Prostate gland (tissue), 2 donors: ENCODE measurements around the gene PDS5B. TPM values are rescaled to one million over a fixed set of nuclear protein-coding genes. Genes with fewer than 3 reads are reported as not detected.
"Not testable (repeated sequence)": the region's sequence is repeated elsewhere in the genome, so short reads cannot be mapped to it uniquely, and the experiment has no call there.

Source experiments
- DNase-seq: peaks from one replicate; pipeline ENCODE4 v3.0.0-alpha.2; 2019; ENCODE audit warnings: low spot score
- H3K27ac ChIP-seq, 2 donors: fragments of 200-600 bp; sonication (generic); 2 replicates each; pipeline ENCODE4 v1.5.1; 2017 to 2019
- H3K27me3 ChIP-seq: fragments of 200-600 bp; sonication (generic); replicated peaks from 2 replicates; pipeline ENCODE4 v1.5.1; 2019; ENCODE audit not compliant: insufficient read depth
- H3K36me3 ChIP-seq, 2 donors: fragments of 200-600 bp; sonication (generic); 1 replicate in 1 of 2; 2 replicates in 1 of 2; pipeline versions ENCODE4 v1.5.1 to v1.8.1; 2017 to 2019
- H3K4me1 ChIP-seq: fragments of 200-600 bp; sonication (generic); replicated peaks from 2 replicates; pipeline ENCODE4 v1.5.1; 2019
- H3K4me3 ChIP-seq, 2 donors: fragments of 200-600 bp; sonication (generic); 2 replicates each; pipeline ENCODE4 v1.5.1; 2017 to 2019
- H3K9me3 ChIP-seq: fragments of 200-600 bp; sonication (generic); 2 replicates; pipeline ENCODE4 v1.5.1; 2017
- POLR2A ChIP-seq: fragments of 450-650 bp; IDR thresholded peaks from one replicate; pipeline ENCODE4 v1.6.1; 2016; ENCODE audit warnings: antibody characterized with exemption, mild to moderate bottlenecking
- POLR2AphosphoS5 ChIP-seq: sonication (generic); formaldehyde crosslinking; IDR thresholded peaks from one replicate; pipeline ENCODE4 v1.6.1; 2017; ENCODE audit warnings: antibody characterized with exemption
- WGBS: methylation state at CpG from one replicate; pipeline ENCODE4 v1.1.5; 2018; 5-methylcytosine and 5-hydroxymethylcytosine counted together
- intact Hi-C: fragments of 100-400 bp; cut with DNase I; formaldehyde crosslinking; loops from one replicate; pipeline ENCODE4 v1.14.2; 2022
- small RNA-seq, 2 donors: library from RNA; depleted of rRNA; stranded (forward); fragments of <200 nt; gene quantifications; one replicate each; pipeline ENCODE3, GENCODE V24; 2016
- total RNA-seq, 2 donors: library from RNA; depleted of rRNA; stranded (reverse); fragments of >200 nt; gene quantifications; one replicate each; pipeline ENCODE4 v1.1.0, GENCODE V29; 2016
- TF ChIP-seq, protein P1 (sequence below), 4 experiments: fragments of 200-600 bp in 2 of 4; fragments of 450-650 bp in 2 of 4; sonication (generic) in 2 of 4; IDR thresholded peaks; 1 replicate in 3 of 4; 2 replicates in 1 of 4; pipeline ENCODE4 v1.5.1; 2016 to 2019; ENCODE audit warnings: antibody characterized with exemption in 4 of 4, mild to moderate bottlenecking in 2 of 4, moderate library complexity in 2 of 4

The PDS5B gene
- total RNA-seq, 2 donors from 2014 or later, result 37.0 to 63.3 TPM

- H3K27me3 ChIP-seq, result no peaks in the 10 kb centered on the region
- no peak overlapping the region for H3K4me3 ChIP-seq
- no peak for DNase-seq
- TF ChIP-seq POLR2AphosphoS5 (no peak), POLR2A (no peak)
- TF ChIP-seq, protein P1, sequence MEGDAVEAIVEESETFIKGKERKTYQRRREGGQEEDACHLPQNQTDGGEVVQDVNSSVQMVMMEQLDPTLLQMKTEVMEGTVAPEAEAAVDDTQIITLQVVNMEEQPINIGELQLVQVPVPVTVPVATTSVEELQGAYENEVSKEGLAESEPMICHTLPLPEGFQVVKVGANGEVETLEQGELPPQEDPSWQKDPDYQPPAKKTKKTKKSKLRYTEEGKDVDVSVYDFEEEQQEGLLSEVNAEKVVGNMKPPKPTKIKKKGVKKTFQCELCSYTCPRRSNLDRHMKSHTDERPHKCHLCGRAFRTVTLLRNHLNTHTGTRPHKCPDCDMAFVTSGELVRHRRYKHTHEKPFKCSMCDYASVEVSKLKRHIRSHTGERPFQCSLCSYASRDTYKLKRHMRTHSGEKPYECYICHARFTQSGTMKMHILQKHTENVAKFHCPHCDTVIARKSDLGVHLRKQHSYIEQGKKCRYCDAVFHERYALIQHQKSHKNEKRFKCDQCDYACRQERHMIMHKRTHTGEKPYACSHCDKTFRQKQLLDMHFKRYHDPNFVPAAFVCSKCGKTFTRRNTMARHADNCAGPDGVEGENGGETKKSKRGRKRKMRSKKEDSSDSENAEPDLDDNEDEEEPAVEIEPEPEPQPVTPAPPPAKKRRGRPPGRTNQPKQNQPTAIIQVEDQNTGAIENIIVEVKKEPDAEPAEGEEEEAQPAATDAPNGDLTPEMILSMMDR (IDR thresholded peaks at IDR 0.05), result no peak
- intact Hi-C loops, result no loop called here
- no peak overlapping the region for H3K27ac ChIP-seq
- WGBS, result 87% methylated on average over 5 of the region's 5 CpGs
- no peaks in the 10 kb centered on the region for H3K36me3 ChIP-seq
- H3K9me3 ChIP-seq, result no peaks in the 10 kb centered on the region
- no peaks in the 10 kb centered on the region for H3K4me1 ChIP-seq
Measured at GRCh38 chr13:32823597-32823996, 237.3 kb downstream of the PDS5B start.

GRCh38 chr13:32824061-32824460 lies 237.8 kb downstream of the PDS5B start:
- no peaks in the 10 kb centered on the region for H3K9me3 ChIP-seq
- no peak overlapping the region for H3K4me3 ChIP-seq
- H3K36me3 ChIP-seq, result no peaks in the 10 kb centered on the region
- DNase-seq, result no peak
- TF ChIP-seq POLR2AphosphoS5 (no peak), POLR2A (no peak)
- TF ChIP-seq, protein P1 (IDR thresholded peaks at IDR 0.05), result no peak
- no peaks in the 10 kb centered on the region for H3K4me1 ChIP-seq
- intact Hi-C loops, result no loop called here
- no peaks in the 10 kb centered on the region for H3K27me3 ChIP-seq
- 84% methylated on average over 15 of the region's 15 CpGs for WGBS
- no peak overlapping the region for H3K27ac ChIP-seq

GRCh38 chr13:32824675-32825074 lies 238.4 kb downstream of the PDS5B start:
- H3K27me3 ChIP-seq, result no peaks in the 10 kb centered on the region
- no peaks in the 10 kb centered on the region for H3K4me1 ChIP-seq
- H3K4me3 ChIP-seq, result no peak overlapping the region
- no peak overlapping the region for H3K27ac ChIP-seq
- 52% methylated on average over 7 of the region's 7 CpGs for WGBS
- intact Hi-C loops, result no loop called here
- DNase-seq, result no peak
- TF ChIP-seq, protein P1 (IDR thresholded peaks at IDR 0.05), result no peak
- TF ChIP-seq POLR2AphosphoS5 (no peak), POLR2A (no peak)
- H3K9me3 ChIP-seq, result no peaks in the 10 kb centered on the region
- no peaks in the 10 kb centered on the region for H3K36me3 ChIP-seq

GRCh38 chr13:32825481-32825880 lies 239.2 kb downstream of the PDS5B start:
- Histone ChIP-seq H3K36me3 (no peaks in the 10 kb centered on the region), H3K4me3 (no peak overlapping the region), H3K27ac (no peak overlapping the region), H3K4me1 (no peaks in the 10 kb centered on the region), H3K27me3 (no peaks in the 10 kb centered on the region), H3K9me3 (no peaks in the 10 kb centered on the region)
- intact Hi-C loops, result no loop called here
- TF ChIP-seq, protein P1 (IDR thresholded peaks at IDR 0.05), result no peak
- TF ChIP-seq POLR2AphosphoS5 (no peak), POLR2A (no peak)
- WGBS, result 84% methylated on average over 2 of the region's 2 CpGs
- DNase-seq, result no peak

- H3K36me3 ChIP-seq, H3K27me3 ChIP-seq, H3K4me1 ChIP-seq, H3K4me3 ChIP-seq, H3K9me3 ChIP-seq, intact Hi-C loops, DNase-seq, H3K27ac ChIP-seq: not testable (repeated sequence)
- WGBS, result 98% methylated on average over 5 of the region's 5 CpGs
Measured at GRCh38 chr13:32826372-32826771, 240.1 kb downstream of the PDS5B start.

Small RNAs within 50 kb of the gene (small RNA-seq; reads per million reads assigned to genes)
- 0 reads per million in 2 donors for gene RNY1P4

Other genes with a start within 250 kb of the PDS5B start
- 10 to 100 TPM; 20.9 to 22.7 TPM for gene N4BP2L1, start 158.3 kb upstream of the PDS5B start, total RNA-seq
- 100 to 1,000 TPM in 1 of 2 donors, 10 to 100 TPM in 1; 80.9 to 475 TPM for gene N4BP2L2, start 47.7 kb upstream of the PDS5B start, total RNA-seq